Medulla oblongata (tissue), 1 donor: Measurements from ENCODE around the gene FBXL17.

Experiments used
- DNase-seq: peaks from one replicate; pipeline ENCODE4 v3.0.0-alpha.2; 2015; ENCODE audit errors: extremely low spot score

Gene FBXL17

DNA sequence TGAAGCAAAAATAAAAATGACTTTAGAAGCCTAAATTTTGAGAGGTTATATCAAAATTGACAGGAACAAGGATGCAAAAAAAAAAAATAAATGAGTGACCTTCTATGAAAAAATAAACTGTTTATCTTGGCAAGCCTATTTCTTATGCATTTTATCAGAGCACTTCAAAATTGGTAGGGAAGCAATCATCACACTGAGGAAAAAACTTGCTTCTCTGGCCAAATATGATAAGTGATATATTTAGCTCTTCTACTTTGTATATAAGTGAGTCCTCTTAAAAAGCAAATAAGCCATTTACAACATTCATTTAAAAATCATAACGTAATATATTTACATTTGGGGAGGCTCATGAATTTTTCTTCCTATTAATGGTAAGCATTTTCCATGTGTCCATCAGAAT is 287.1 kb downstream of the FBXL17 start:
- no peak for DNase-seq

DNA sequence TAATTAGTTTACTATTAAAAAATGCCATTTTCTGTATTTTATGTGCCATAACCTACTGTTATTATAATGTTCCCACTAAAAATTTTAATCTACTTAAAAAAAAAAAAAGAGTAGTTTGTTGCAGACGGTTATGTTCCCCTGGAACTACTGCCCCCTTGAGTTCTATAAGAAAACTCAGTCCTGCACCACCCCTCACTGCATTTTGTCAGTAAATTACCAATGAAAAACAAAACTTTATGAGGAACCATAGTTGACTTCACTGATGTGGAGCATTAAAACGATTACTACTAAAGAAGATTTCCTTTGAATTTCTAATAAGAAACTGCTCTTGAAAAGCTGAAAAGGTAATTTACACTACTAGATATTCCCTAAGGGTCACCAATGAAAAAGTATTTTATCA is 288.7 kb downstream of the FBXL17 start:
- DNase-seq = no peak

GRCh38 chr5:108090946-108091345 is 291.0 kb downstream of the FBXL17 start:
- DNase-seq = no peak

- no peak for DNase-seq
These were observed 297.8 kb downstream of the FBXL17 start for GRCh38 chr5:108084105-108084504.

GRCh38 chr5:108083232-108083631 is 298.7 kb downstream of the FBXL17 start:
- DNase-seq = peak; percentile 7

DNA sequence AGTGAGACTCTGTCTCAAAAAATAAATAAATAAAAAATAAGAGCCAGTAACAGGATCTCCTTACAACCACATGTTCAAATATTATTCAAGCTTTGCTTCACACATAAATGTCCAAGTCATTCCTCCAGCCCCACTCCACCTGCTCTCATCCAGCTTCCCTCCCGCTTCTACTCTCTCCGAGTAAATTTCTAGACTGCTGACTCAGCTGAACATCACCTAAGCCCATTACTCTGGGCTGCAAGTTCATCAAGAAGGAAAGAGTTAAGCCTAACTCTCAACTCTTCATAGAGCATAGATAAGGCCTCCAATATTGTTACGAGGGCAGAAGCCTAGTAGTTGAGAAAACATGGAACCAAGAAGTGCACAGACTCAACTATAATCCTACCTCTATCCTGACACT is 300.2 kb downstream of the FBXL17 start:
- no peak for DNase-seq

DNA sequence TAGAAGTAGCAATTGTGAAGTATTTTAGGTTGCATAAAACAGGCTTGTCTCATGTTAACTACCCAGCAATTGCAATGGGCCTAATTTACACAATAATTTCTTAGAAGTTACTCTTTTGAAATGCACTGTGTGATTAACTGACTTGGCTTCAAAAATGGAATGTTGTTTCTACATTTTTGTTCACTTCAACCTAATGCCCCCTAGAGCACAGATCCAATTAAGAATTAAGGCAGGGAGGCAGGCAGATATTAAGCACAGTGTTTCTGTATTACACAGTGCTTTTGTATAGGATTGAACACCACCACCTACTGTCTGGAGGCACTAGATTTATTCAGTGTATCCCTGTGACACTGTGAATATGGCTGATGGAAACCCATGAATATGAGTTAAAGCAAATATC is 302.1 kb downstream of the FBXL17 start:
- DNase-seq = no peak

DNA sequence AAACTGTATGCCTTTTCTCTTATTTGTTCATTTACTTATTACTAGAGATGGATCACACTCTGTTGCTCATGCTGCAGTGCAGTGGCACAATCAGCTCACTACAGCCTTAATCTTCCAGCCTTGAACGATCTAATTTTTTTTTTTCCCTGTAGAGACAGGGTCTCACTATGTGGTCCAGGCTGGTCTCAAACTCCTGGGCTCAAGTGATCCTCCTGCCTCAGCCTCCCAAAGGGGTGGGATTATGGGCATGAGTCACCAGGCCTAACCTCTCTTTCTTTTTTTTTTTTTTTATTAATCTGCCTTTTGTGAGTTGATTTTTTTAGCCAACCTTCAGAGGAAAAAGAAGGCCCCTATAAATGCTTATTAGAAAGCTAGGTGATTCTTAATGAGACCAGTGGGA is 303.0 kb downstream of the FBXL17 start:
- no peak for DNase-seq

DNA sequence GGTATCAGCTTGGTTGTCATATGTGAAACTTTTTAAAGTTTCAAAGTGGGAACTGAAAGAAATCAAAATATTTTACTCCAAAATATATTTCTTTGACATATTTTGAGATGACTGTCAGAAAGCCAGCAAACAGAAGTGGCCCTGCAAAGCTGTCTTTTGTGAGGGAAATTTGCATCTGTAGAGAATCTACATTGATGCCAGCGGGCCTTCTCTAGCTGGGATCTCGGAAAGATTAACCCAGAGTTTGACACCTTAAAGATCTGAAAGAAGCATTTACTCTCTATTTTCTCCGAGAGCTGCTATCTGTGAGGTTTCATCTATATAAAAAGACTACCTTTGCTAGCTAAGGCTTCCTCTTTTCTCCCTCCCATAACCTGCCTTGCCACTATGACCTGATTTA is 303.6 kb downstream of the FBXL17 start:
- no peak for DNase-seq

DNA sequence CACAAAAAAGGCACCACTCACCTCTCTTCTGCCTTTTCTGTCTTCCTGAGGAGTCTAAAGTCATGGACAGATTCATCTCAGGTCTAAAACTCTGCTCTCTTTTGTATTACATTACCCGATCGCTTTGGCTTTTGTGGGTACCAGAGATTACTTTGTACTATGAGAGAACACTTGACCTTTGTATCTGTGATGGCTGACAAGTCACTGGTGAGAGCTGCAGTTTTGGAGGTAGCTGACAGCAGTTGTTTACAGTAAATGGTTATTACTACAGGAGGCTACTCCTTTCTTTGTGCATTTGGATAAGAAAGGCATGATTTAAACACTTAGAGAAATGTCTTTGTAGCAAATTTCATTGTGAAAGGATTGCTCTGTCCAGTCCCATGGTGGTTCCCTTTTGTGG is 307.3 kb downstream of the FBXL17 start:
- DNase-seq = no peak

DNA sequence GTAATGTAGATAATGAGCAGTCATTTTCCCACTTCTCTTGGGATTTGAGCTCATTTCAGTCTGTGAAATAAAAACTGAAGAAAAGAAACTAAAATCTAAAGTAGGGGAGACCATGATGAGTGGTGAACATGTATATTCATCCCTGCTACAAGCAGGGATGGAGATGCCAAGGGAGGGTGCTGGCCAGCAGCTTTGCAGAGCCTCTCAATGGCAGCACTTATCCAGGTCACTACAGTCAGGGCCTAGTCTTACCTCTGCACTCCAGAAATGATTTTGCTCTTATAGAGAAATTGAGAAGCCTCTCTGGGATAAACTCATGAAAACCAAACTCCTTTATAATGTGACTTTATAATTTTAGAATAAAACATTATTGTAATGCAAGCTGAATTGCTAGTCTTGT is 317.6 kb downstream of the FBXL17 start:
- DNase-seq = no peak

GRCh38 chr5:108061941-108062340 is 320.0 kb downstream of the FBXL17 start:
- no peak for DNase-seq

- DNase-seq = no peak
These were observed 321.6 kb downstream of the FBXL17 start for GRCh38 chr5:108060340-108060739.

- DNase-seq = no peak
These were observed 322.6 kb downstream of the FBXL17 start for GRCh38 chr5:108059334-108059733.

- no peak for DNase-seq
These were observed 327.5 kb downstream of the FBXL17 start for GRCh38 chr5:108054349-108054748.

GRCh38 chr5:108046955-108047670 is 334.8 kb downstream of the FBXL17 start:
- no peak for DNase-seq

DNA sequence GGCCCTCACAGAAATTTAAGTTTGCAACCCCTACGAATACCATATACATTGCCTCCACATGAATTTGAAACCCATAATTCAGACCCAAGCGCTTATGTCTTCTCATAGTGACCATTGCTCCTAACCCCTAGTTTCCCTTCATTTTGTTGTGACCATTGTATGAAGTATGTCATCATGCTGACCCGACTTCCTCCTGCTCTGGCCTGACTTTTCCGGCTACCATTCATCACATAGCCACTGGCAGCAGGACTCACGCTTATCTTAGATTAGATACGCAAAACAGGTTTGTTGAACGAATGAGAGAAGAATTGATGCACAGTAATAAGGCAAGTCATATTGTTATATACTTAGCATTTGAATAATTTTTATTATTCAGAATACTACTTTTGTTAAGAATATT is 345.4 kb downstream of the FBXL17 start:
- DNase-seq = no peak

- DNase-seq = no peak
These were observed 353.0 kb downstream of the FBXL17 start for GRCh38 chr5:108028883-108029282.

DNA sequence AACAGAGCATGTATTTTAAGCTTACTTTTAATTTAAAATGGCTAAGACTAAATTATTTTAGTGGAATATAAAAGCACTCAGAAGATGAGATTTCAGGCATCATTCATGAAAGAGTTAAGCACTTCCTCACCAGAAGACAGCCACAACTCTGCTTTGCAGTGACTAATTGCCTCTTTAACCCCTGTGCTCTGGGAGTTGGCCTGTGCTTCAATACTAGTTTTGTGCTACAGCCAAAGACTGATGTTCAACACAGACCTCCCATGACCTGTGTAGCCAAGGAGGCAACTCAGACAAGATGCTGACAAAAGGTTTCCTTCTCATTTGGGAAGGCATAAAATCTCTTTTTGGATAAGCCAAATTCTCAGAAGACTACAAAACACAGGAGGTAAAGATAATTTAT is 353.5 kb downstream of the FBXL17 start:
- DNase-seq = no peak

- no peak for DNase-seq
These were observed 355.9 kb downstream of the FBXL17 start for GRCh38 chr5:108025957-108026356.

GRCh38 chr5:108024986-108025385 is 356.9 kb downstream of the FBXL17 start:
- no peak for DNase-seq

DNA sequence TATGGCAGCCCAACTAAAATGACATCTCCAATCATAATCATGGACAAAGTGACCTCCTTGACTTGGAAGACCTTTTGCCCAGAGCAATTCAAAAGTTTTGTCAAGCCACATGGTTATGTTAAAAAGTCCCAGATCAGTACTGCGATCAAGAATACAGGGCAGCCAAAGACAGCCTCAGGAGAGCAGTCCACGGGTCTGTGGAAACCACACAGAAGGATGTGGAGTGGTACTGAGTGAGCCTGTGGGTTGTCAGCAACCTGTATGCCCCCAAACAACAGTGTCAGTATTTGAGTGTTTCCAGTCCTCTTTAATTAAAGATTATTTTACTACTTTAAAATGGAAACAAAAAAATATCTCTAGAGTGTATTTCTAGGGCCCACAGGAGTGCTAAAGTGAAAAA is 365.8 kb downstream of the FBXL17 start:
- DNase-seq = no peak

DNA sequence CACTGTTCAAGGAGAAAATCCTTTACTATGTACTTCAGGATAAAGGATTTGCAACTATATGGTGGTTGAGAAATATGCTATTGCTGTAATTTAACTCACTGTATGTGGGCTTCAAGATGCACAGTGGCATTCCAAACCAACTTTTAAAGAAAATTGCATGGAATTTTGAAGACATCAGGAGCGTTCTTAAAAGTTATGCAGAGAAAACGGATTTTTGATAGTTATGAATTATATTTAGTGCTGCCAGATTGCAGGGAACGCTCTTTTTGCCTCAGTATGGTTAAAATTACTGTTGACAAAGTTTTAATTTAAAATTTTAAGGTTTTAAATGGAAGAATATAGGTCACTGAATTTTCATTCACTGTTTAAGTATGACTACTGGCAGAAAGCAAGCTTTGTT is 375.1 kb downstream of the FBXL17 start:
- no peak for DNase-seq

DNA sequence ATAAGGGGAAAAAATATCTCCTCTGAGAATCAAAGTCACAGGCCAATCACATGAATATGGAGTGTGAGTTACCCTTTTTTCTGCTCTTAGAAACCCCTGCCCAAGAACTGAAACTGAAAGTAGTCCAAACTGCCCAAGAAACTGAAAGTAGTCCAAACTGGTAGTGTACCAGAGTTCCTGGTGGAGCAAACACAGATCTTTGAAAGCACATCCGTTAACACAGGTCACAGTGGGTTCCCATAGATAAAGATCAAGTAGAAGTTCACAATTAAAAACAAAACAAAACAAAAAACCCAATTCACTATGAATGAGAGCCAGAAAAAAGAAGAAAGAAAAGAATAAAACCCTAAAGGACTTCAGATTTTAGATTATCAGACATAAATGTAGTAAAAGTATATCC is 378.7 kb downstream of the FBXL17 start:
- DNase-seq = peak; percentile 48
